Myocyte (in vitro differentiated cells): ENCODE results near the gene NT5DC3. TPM values are rescaled to one million over a fixed set of nuclear protein-coding genes. Genes with fewer than 3 reads are reported as not detected.
"Not testable (repeated sequence)": the region's sequence is repeated elsewhere in the genome, so short reads cannot be mapped to it uniquely, and the experiment has no call there.

Experiments used
- DNase-seq: peaks from one replicate; pipeline ENCODE4 v3.0.0-alpha.2; 2012; ENCODE audit warnings: low read depth
- total RNA-seq: library from RNA; depleted of rRNA; stranded (reverse); fragments of >200 nt; gene quantifications from 2 replicates; pipeline ENCODE4 v1.2.3, GENCODE V29; 2014

Gene NT5DC3
- total RNA-seq, 1 donor from 2014 or later, result 9.7 TPM

DNA sequence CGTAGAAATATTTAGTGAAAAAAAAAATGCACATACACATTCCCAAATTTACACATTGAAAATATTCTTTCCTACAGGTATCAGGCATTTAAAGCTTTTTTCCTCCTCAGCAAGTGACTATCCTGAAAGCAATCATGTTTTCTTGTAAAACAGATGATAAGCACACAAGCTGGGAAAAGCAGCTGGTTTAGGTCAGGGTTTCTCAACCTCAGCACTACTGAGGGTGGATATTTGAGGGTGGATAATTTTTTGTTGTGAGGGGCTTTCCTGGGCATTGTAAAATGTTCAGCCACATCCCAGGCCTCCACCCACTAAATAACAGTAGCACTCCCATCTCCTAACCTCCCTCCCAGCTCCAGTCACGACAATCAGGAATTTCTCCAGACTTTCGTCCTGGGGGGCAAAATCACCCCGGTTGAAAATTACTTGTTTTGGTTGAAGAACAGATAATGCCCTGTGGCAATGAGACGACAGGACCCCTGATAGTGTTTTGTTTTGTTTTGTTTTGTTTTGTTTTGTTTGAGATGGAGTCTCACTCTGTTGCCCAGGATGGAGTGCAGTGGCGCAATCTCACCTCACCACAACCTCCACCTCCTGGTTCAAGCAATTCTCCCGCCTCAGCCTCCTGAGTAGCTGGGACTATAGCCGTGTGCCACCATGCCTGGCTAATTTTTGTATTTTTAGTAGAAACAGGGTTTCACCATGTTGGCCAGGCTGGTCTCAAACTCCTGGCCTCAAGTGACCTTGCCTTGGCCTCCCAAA is 15.0 kb upstream of the NT5DC3 start:
- peak; percentile 50 for DNase-seq

GRCh38 chr12:103855036-103855712 is 14.1 kb upstream of the NT5DC3 start:
- peak; percentile 57 for DNase-seq

DNA sequence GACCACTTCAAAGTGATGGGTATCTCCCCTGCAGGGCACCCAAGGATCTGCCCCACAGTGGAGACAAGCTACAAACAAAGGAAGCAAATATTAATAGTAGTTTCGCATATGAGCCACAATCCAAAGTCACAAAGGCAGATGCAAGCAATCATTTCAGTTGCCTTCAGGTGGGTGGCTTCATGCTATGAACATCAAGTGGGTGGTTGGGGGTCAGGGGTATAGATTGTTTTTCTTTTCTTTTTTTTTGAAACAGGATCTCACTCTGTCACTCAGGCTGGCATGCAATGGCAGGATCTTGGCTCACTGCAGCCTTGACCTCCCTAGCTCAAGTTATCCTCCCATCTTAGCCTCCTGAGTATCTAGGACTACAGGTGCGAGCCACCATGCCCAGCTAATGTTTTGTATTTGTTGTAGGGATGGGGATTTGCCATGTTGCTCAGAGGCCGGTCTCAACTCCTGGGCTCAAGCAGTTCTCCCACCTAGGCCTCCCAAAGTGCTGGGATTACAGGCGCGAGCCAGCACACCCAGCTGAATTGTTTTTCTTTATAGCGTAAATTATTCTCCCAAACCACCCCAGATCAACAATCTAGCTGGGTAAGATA is 13.4 kb upstream of the NT5DC3 start:
- DNase-seq, result no peak

- peak; percentile 47 for DNase-seq
Observed at GRCh38 chr12:103852498-103852997, 11.5 kb upstream of the NT5DC3 start.

GRCh38 chr12:103851127-103851526 is 10.1 kb upstream of the NT5DC3 start:
- DNase-seq, result no peak

- no peak for DNase-seq
Observed at GRCh38 chr12:103850429-103850828, 9.4 kb upstream of the NT5DC3 start.

DNA sequence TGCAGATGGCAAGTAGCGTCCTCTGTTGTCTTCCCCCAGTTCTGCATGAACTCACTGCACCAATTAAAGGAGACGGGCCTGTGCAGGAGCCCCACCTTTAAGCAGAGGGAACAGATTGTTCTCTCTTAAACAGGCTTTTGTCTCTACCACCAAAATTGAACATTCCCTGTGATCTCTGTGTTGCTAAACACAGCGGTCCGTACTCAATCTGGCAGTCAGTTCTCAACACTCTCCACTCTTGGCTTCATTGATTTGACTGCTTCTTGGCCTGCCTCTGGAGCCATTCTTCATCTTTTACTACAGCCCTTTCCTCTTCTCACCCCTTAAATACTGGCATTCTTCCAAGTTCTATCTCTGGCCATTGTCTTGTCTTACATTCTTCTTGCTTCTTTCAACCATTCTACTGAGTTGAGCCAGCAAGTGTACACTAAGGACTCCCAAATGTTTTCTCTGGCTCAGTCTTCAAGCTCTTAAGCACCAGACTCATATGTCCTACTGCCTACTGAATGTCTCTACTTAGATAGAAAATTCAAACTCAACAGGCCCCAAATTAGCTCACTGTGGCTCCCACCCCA is 8.0 kb upstream of the NT5DC3 start:
- DNase-seq, result no peak

- DNase-seq, result no peak
Observed at GRCh38 chr12:103848143-103848542, 7.1 kb upstream of the NT5DC3 start.

DNA sequence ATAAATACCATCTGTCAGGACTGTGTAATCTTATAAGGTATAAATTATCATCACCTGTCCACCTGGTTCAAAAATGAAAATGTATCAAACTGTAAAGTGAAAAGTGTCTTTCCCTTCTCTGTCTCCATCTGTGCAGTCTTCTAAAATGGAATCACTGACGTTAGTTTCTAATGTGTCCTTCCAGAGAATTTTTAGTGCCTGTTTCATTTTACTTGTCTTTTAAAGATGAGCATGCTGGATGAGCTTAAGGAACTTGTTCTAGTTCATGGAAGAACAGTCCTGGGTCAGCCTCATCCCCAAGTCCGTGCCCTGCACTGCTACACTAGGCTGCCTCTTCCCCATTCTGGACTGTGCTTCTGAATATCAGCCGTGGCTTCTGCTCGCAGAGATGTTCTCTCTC is 5.4 kb upstream of the NT5DC3 start:
- no peak for DNase-seq

GRCh38 chr12:103844305-103844704 is 3.3 kb upstream of the NT5DC3 start:
- DNase-seq, result no peak

DNA sequence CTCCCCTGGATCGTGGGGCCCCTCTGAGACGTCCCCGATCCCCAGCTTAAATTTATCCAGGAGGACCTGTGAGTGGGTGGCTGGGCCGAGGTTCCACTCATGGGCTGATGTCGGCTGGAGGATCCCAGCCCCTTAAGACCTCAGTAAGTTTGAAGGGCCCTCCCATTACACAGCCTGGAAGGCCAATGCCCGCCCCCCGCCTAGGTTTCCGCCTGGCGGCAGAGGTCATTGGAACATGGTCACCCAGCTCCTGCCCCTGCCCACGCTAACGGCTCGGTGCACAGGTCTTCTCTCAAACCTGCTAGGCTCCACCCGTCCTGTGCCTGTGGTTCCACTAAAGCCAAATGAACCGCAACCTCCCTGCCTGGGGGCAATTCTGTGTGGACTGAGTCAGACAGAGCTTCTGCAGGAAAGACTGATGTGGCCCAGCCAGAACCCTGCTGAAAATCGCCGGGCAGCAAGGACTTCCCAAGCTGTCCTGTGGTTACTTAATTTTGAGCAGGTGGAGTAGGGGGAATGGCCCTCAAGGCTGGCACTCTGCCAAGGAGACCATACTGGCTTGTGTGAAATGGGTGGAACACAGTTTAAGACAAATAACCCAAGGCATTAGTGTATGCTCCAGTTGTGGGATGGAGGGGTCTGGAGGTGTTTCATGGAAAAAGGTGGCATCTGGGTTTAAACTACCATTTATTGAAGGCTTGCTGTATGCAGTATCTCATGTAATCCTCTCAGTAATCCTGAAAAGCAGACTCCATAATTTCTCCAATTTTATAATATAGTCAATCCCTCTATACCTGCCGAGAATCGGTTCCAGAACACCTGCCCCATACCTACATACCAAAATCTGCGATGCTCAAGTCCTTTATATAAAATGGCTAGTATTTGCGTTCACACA is 903 bp upstream of the NT5DC3 start:
- DNase-seq, result peak; percentile 97

DNA sequence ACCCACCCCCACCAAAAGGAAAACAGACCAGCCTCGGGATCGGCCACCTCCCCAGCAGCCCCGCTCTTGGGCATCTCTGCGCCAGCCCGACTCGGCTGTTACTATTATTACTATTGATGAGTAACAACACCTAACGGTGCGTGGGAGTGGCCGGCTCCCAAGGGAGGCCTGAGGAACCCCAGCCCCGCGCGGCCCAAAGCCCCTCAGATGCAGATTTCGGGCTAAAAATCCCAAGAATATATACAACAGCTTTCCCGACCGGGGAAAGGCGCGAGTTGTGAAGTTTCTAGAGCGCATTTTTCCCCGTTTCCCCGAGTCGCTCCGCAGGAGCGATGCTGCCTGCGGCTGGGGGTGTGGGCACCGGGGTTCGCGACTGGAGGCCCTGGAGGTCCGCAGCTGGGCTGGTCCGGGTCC is 565 bp downstream of the NT5DC3 start:
- DNase-seq, result peak; percentile 40

- DNase-seq, result no peak
Observed at GRCh38 chr12:103839609-103840461, 1.2 kb downstream of the NT5DC3 start.

DNA sequence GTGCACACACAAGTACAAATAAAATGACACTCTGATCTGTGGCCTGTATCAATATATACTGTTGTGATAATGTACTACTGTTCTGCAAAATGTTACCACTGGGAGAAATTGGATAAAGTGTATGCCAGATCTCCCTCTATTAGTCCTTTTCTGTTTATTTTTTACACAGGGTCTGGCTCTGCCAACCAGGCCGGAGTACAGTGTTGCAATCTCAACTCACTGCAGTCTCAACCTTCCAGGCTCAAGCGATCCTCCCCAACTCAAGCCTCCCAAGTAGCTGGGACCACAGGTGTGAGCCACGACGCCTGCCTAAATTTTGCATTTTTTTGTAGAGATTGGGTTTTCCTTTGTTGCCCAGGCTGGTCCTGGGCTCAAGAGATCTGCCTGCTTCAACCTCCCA is 1.9 kb downstream of the NT5DC3 start:
- no peak for DNase-seq

GRCh38 chr12:103838254-103838914 is 2.6 kb downstream of the NT5DC3 start:
- DNase-seq, result no peak

DNA sequence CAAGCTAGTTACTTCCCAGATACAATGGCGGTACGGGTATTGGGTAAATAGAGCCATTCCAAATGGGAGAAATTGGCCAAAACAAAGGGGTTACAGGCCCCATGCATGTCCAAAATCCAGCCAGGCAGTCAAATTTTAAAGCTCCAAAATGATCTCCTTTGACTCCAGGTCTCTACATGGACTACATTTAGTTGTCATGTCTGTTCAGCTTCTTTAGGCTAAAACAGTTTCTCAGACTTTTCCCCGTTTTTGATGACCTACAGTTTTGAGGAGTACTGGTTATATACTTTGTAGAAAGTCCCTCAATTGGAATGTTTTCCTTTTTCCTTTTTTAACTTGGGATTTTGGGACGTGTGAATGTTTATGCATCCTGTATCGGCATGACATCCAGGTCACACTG is 4.7 kb downstream of the NT5DC3 start:
- no peak for DNase-seq

DNA sequence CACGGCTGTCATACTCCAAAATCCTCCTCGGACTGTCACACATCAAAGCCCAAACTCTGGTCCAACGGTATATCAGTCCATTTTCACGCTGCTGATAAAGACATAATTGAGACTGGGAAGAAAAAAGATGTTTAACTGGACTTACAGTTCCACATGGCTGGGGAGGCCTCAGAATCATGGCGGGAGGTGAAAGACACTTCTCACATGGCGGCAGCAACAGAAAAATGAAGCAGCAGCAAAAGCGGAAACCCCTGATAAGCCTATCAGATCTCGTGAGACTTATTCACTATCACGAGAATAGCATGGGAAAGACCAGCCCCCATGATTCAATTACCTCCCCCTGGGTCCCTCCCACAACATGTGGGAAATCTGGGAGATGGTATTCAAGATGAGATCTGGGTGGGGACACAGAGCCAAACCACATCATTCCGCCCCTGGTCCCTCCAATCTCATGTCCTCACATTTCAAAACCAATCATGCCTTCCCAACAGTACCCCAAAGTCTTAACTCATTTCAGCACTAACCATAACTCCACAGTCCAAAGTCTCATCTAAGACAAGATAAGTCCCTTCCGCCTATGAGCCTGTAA is 5.2 kb downstream of the NT5DC3 start:
- not testable (repeated sequence) for DNase-seq

DNA sequence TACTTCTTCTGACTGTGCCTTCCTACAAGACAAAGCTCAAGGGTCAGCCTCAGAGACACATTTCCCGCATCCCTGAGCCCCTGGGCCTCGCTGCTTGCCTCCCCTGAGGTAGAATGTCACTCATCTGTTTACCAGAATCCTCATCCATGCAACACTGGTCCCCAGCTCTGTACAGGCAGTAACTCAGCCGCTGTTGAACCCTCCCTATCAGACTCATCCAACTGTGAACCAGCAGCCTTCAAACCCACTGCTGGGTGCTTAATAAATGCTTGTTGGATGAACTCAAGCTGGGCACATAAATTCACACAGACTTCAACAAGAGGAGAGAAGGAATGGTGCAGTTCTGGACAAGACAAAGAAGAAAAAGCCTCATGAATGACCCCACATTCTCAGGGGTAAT is 6.1 kb downstream of the NT5DC3 start:
- no peak for DNase-seq

DNA sequence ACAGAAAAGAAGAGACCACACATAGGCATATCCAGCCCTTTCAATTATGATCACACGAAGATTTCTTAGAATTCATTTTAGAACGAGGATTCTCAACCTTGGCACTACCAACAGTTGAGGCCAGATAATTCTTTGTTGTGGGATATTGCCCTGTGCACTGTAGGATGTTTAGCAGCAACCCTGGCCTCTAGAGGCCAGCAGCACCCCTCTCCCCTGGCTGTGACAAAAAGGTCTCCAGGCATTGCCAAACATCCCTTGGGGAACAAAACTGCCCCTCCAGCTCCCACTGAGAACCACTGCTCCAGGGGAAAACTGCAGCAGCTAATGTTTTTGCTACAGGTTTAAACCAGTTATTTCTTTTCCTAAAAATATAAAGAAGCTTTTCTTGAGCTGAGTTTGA is 7.1 kb downstream of the NT5DC3 start:
- no peak for DNase-seq
